Neural cell (in vitro differentiated cells): ENCODE results near the gene PAK5. TPM values are rescaled to one million over a fixed set of nuclear protein-coding genes. Genes with fewer than 3 reads are reported as not detected.

Experiments used
- H2AFZ ChIP-seq: fragments of 200-600, 300-800 bp; sonication (generic), shearing (Covaris generic); 2 replicates; pipeline ENCODE4 v1.6.0; 2014; ENCODE audit warnings: low read depth, mild to moderate bottlenecking, antibody characterized with exemption, low read length, moderate library complexity
- H3F3A ChIP-seq: fragments of 200-600 bp; shearing (Covaris generic); 2 replicates; pipeline ENCODE4 v1.6.1; 2016; ENCODE audit warnings: mild to moderate bottlenecking, moderate library complexity, mixed read lengths, antibody characterized with exemption, low read length; ENCODE audit not compliant: insufficient read depth, poor library complexity, severe bottlenecking
- H3K27ac ChIP-seq: fragments of 200-600, 300-800 bp; sonication (generic), shearing (Covaris generic); 2 replicates; pipeline ENCODE4 v1.5.1; 2014; ENCODE audit warnings: mild to moderate bottlenecking, low read length, moderate library complexity
- H3K27me3 ChIP-seq: fragments of 300-800, 200-600 bp; sonication (generic), shearing (Covaris generic); 2 replicates; pipeline ENCODE4 v1.6.0; 2014; ENCODE audit warnings: mild to moderate bottlenecking, low read depth, low read length, moderate library complexity; ENCODE audit not compliant: insufficient read depth
- H3K36me3 ChIP-seq: fragments of 300-800, 200-600 bp; sonication (generic), shearing (Covaris generic); 2 replicates; pipeline ENCODE4 v1.5.1; 2014; ENCODE audit warnings: mild to moderate bottlenecking, antibody characterized with exemption, low read length, moderate library complexity; ENCODE audit not compliant: insufficient read depth
- H3K4me2 ChIP-seq: fragments of 300-800, 200-600 bp; sonication (generic), shearing (Covaris generic); 2 replicates; pipeline ENCODE4 v1.6.0; 2014; ENCODE audit warnings: mild to moderate bottlenecking, low read length
- H3K4me3 ChIP-seq: fragments of 300-800, 200-600 bp; sonication (generic), shearing (Covaris generic); 2 replicates; pipeline ENCODE4 v1.5.1; 2014; ENCODE audit warnings: mild to moderate bottlenecking, low read length, moderate library complexity
- H3K79me2 ChIP-seq: fragments of 200-600 bp; shearing (Covaris generic); replicated peaks from 2 replicates; pipeline ENCODE4 v1.6.0; 2014; ENCODE audit warnings: mild to moderate bottlenecking, low read length, moderate library complexity; ENCODE audit not compliant: insufficient read depth
- H3K9ac ChIP-seq: fragments of 300-800, 200-600 bp; sonication (generic), shearing (Covaris generic); 2 replicates; pipeline ENCODE4 v1.6.1; 2016; ENCODE audit warnings: mild to moderate bottlenecking, low read length, mixed read lengths
- H3K9me2 ChIP-seq: fragments of 200-600 bp; shearing (Covaris generic); 2 replicates; pipeline ENCODE4 v1.6.1; 2016; ENCODE audit warnings: mild to moderate bottlenecking, low read length, mixed read lengths; ENCODE audit not compliant: insufficient read depth
- H3K9me3 ChIP-seq: fragments of 200-600, 300-800 bp; sonication (generic), shearing (Covaris generic); 2 replicates; pipeline ENCODE4 v1.6.1; 2016; ENCODE audit warnings: mild to moderate bottlenecking, mixed run types, low read length, moderate library complexity, mixed read lengths
- H4K20me1 ChIP-seq: fragments of 200-600 bp; shearing (Covaris generic); 2 replicates; pipeline ENCODE4 v1.6.1; 2016; ENCODE audit warnings: mild to moderate bottlenecking, mixed run types; ENCODE audit not compliant: insufficient read depth
- EP300 ChIP-seq: fragments of 450-650 bp; conservative IDR thresholded peaks from 2 replicates; pipeline ENCODE4 v1.6.1; 2014; ENCODE audit warnings: antibody characterized with exemption, mild to moderate bottlenecking, moderate library complexity; ENCODE audit not compliant: poor library complexity, severe bottlenecking
- EZH2 ChIP-seq: fragments of 200-600, 300-800 bp; shearing (Covaris generic), sonication (generic); IDR thresholded peaks from 2 replicates; pipeline ENCODE4 v1.6.1; 2014; ENCODE audit warnings: antibody characterized with exemption, low read length, borderline replicate concordance, mild to moderate bottlenecking; ENCODE audit not compliant: insufficient read depth, poor library complexity, severe bottlenecking
- MXI1 ChIP-seq: fragments of 450-650 bp; conservative IDR thresholded peaks from 2 replicates; pipeline ENCODE4 v1.6.1; 2014; ENCODE audit warnings: antibody characterized with exemption, mild to moderate bottlenecking; ENCODE audit not compliant: poor library complexity, severe bottlenecking
- POLR2AphosphoS5 ChIP-seq: IDR thresholded peaks from 2 replicates; pipeline ENCODE4 v1.6.1; 2012
- RAD21 ChIP-seq: fragments of 450-650 bp; conservative IDR thresholded peaks from 2 replicates; pipeline ENCODE4 v1.6.1; 2014; ENCODE audit warnings: antibody characterized with exemption, mild to moderate bottlenecking, moderate library complexity
- SMC3 ChIP-seq: fragments of 450-650 bp; conservative IDR thresholded peaks from 2 replicates; pipeline ENCODE4 v1.6.1; 2014; ENCODE audit warnings: antibody characterized with exemption, mild to moderate bottlenecking, moderate library complexity; ENCODE audit not compliant: poor library complexity
- TAF1 ChIP-seq: IDR thresholded peaks from 2 replicates; pipeline ENCODE4 v1.6.1; 2012; ENCODE audit warnings: low read depth
- polyA plus RNA-seq: library from polyadenylated mRNA; depleted of rRNA; stranded (reverse); fragments of >200 nt; gene quantifications from 2 replicates; pipeline ENCODE4 v1.2.3, GENCODE V29; 2014
- TF ChIP-seq, protein P1 (sequence below): fragments of 450-650 bp; IDR thresholded peaks from 2 replicates; pipeline ENCODE4 v1.5.1; 2014; ENCODE audit warnings: antibody characterized with exemption, mild to moderate bottlenecking, moderate library complexity; ENCODE audit not compliant: poor library complexity, severe bottlenecking
- TF ChIP-seq, protein P2 (sequence below): IDR thresholded peaks from 2 replicates; pipeline ENCODE4 v1.6.1; 2012; ENCODE audit warnings: borderline replicate concordance

Gene PAK5
- polyA plus RNA-seq, 1 donor from 2014 or later, result 48.3 TPM

DNA sequence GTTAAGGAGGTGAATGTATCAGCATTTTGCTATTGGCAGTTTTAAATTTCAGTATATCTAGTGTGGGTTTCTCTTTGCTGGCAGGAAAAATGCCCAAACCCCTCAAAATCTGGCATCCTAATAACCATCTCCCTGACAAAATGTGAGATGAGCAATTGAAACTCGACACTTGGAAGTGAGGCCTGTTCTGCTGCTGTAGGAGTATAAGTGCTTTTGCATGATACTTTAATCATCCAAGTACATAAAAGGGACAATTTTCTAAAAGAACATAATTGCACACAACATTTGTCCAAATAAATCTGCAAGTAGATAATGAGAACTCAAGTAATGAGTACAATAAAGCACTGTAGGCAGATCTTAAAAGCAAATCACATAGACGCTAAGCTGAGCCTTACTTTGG, 288.0 kb downstream of the PAK5 start:
- H3K27me3 ChIP-seq, result no peaks in the 10 kb centered on the region
- H3K79me2 ChIP-seq, result no peaks in the 10 kb centered on the region
- no peak overlapping the region for H3K9ac ChIP-seq
- H4K20me1 ChIP-seq, result no peaks in the 10 kb centered on the region
- no peak overlapping the region for H3K4me3 ChIP-seq
- no peak overlapping the region for H2AFZ ChIP-seq
- peaks cover 3% of the 10 kb centered on the region for H3K36me3 ChIP-seq
- no peaks in the 10 kb centered on the region for H3F3A ChIP-seq
- H3K9me2 ChIP-seq, result no peaks in the 10 kb centered on the region
- H3K9me3 ChIP-seq, result no peaks in the 10 kb centered on the region
- H3K27ac ChIP-seq, result no peak overlapping the region
- H3K4me2 ChIP-seq, result no peak overlapping the region
- TF ChIP-seq, protein P1, sequence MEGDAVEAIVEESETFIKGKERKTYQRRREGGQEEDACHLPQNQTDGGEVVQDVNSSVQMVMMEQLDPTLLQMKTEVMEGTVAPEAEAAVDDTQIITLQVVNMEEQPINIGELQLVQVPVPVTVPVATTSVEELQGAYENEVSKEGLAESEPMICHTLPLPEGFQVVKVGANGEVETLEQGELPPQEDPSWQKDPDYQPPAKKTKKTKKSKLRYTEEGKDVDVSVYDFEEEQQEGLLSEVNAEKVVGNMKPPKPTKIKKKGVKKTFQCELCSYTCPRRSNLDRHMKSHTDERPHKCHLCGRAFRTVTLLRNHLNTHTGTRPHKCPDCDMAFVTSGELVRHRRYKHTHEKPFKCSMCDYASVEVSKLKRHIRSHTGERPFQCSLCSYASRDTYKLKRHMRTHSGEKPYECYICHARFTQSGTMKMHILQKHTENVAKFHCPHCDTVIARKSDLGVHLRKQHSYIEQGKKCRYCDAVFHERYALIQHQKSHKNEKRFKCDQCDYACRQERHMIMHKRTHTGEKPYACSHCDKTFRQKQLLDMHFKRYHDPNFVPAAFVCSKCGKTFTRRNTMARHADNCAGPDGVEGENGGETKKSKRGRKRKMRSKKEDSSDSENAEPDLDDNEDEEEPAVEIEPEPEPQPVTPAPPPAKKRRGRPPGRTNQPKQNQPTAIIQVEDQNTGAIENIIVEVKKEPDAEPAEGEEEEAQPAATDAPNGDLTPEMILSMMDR, result no peak
- TF ChIP-seq POLR2AphosphoS5, result no peak
- TF ChIP-seq, protein P2, sequence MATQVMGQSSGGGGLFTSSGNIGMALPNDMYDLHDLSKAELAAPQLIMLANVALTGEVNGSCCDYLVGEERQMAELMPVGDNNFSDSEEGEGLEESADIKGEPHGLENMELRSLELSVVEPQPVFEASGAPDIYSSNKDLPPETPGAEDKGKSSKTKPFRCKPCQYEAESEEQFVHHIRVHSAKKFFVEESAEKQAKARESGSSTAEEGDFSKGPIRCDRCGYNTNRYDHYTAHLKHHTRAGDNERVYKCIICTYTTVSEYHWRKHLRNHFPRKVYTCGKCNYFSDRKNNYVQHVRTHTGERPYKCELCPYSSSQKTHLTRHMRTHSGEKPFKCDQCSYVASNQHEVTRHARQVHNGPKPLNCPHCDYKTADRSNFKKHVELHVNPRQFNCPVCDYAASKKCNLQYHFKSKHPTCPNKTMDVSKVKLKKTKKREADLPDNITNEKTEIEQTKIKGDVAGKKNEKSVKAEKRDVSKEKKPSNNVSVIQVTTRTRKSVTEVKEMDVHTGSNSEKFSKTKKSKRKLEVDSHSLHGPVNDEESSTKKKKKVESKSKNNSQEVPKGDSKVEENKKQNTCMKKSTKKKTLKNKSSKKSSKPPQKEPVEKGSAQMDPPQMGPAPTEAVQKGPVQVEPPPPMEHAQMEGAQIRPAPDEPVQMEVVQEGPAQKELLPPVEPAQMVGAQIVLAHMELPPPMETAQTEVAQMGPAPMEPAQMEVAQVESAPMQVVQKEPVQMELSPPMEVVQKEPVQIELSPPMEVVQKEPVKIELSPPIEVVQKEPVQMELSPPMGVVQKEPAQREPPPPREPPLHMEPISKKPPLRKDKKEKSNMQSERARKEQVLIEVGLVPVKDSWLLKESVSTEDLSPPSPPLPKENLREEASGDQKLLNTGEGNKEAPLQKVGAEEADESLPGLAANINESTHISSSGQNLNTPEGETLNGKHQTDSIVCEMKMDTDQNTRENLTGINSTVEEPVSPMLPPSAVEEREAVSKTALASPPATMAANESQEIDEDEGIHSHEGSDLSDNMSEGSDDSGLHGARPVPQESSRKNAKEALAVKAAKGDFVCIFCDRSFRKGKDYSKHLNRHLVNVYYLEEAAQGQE, result no peak
- no peak for TF ChIP-seq RAD21
- no peak for TF ChIP-seq MXI1

DNA sequence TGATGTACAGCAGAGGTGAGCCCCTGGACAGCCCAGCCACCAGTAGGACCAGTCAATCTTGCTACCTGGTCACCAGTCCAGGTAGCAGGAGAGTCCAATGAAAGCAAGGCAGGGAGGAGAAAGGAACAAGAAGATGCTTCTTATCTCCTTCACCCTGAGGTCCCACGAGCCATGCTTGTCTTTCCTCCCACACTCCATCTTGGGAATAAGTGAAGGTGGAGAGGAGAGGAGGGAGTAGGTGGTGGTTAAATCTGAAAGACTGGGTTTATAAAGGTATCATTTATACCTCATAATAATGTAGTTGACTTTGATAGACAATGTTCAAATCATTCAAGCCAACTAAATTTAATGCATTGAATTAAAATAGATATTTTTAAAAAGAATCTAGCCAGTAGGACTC, 288.6 kb downstream of the PAK5 start:
- Histone ChIP-seq H3K79me2 (no peaks in the 10 kb centered on the region), H3K27me3 (no peaks in the 10 kb centered on the region), H4K20me1 (no peaks in the 10 kb centered on the region), H2AFZ (no peak overlapping the region), H3K9me3 (no peaks in the 10 kb centered on the region), H3K4me2 (no peak overlapping the region), H3F3A (no peaks in the 10 kb centered on the region), H3K4me3 (no peak overlapping the region), H3K9ac (no peak overlapping the region), H3K9me2 (no peaks in the 10 kb centered on the region), H3K27ac (no peak overlapping the region), H3K36me3 (no peaks in the 10 kb centered on the region)
- TF ChIP-seq EZH2, result no peak
- TF ChIP-seq, protein P1, result no peak
- TF ChIP-seq, protein P2, result no peak
- no peak for TF ChIP-seq SMC3
- no peak for TF ChIP-seq MXI1
- TF ChIP-seq RAD21, result no peak
- no peak for TF ChIP-seq POLR2AphosphoS5
- TF ChIP-seq TAF1, result no peak
- TF ChIP-seq EP300, result no peak
